ENCODE results near the gene EPSTI1.

DNA sequence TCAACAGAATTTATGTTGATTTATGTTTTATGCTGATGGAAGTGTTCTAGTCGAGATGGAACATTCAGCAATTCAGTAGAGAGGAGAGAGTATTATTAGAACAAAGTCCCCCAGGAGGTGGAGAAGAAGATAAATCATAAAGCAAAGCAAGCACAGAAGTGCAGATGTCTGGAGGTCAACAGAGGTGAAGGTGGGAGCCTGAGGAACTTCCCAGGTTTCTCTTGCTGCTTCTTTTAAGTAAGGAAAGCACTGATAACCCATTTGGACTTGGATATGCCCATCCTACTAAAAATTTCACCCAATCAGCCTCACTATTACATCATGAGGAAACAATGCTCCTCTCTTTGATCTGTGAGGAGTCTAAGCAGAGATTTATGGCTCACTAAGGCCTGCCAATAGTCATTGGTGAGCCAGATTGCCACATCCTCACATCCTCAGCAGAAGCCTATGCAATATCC lies 98.8 kb downstream of the EPSTI1 start:
- TF ChIP-seq POLR2AphosphoS5 (IDR thresholded peaks at IDR 0.05) (no peak), MXI1 (conservative IDR thresholded peaks at IDR 0.05; ENCODE audit: poor library complexity, severe bottlenecking) (no peak), EZH2 (IDR thresholded peaks at IDR 0.05; ENCODE audit: borderline replicate concordance, insufficient read depth, low read length, poor library complexity, severe bottlenecking) (no peak), RAD21 (conservative IDR thresholded peaks at IDR 0.05) (no peak)
- TF ChIP-seq, protein P1, sequence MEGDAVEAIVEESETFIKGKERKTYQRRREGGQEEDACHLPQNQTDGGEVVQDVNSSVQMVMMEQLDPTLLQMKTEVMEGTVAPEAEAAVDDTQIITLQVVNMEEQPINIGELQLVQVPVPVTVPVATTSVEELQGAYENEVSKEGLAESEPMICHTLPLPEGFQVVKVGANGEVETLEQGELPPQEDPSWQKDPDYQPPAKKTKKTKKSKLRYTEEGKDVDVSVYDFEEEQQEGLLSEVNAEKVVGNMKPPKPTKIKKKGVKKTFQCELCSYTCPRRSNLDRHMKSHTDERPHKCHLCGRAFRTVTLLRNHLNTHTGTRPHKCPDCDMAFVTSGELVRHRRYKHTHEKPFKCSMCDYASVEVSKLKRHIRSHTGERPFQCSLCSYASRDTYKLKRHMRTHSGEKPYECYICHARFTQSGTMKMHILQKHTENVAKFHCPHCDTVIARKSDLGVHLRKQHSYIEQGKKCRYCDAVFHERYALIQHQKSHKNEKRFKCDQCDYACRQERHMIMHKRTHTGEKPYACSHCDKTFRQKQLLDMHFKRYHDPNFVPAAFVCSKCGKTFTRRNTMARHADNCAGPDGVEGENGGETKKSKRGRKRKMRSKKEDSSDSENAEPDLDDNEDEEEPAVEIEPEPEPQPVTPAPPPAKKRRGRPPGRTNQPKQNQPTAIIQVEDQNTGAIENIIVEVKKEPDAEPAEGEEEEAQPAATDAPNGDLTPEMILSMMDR (IDR thresholded peaks at IDR 0.05; ENCODE audit: poor library complexity, severe bottlenecking) = no peak
- TF ChIP-seq, protein P2, sequence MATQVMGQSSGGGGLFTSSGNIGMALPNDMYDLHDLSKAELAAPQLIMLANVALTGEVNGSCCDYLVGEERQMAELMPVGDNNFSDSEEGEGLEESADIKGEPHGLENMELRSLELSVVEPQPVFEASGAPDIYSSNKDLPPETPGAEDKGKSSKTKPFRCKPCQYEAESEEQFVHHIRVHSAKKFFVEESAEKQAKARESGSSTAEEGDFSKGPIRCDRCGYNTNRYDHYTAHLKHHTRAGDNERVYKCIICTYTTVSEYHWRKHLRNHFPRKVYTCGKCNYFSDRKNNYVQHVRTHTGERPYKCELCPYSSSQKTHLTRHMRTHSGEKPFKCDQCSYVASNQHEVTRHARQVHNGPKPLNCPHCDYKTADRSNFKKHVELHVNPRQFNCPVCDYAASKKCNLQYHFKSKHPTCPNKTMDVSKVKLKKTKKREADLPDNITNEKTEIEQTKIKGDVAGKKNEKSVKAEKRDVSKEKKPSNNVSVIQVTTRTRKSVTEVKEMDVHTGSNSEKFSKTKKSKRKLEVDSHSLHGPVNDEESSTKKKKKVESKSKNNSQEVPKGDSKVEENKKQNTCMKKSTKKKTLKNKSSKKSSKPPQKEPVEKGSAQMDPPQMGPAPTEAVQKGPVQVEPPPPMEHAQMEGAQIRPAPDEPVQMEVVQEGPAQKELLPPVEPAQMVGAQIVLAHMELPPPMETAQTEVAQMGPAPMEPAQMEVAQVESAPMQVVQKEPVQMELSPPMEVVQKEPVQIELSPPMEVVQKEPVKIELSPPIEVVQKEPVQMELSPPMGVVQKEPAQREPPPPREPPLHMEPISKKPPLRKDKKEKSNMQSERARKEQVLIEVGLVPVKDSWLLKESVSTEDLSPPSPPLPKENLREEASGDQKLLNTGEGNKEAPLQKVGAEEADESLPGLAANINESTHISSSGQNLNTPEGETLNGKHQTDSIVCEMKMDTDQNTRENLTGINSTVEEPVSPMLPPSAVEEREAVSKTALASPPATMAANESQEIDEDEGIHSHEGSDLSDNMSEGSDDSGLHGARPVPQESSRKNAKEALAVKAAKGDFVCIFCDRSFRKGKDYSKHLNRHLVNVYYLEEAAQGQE (IDR thresholded peaks at IDR 0.05; ENCODE audit: borderline replicate concordance) = no peak
